Ascending aorta (tissue), 2 donors: ENCODE results near the gene HES3. TPM values are rescaled to one million over a fixed set of nuclear protein-coding genes. Genes with fewer than 3 reads are reported as not detected.

Experiments
- DNase-seq, 2 donors: peaks; one replicate each; pipeline ENCODE4 v3.0.0-alpha.2; 2019; ENCODE audit warnings: low spot score in 2 of 2
- H3K27ac ChIP-seq, 2 donors: fragments of 200-600 bp; sonication (generic); one replicate each; pipeline ENCODE4 v1.5.1; 2016 to 2017; ENCODE audit warnings: mild to moderate bottlenecking in 1 of 2
- H3K27me3 ChIP-seq: fragments of 200-600 bp; sonication (generic); one replicate; pipeline ENCODE4 v1.5.1; 2017
- H3K36me3 ChIP-seq, 2 donors: fragments of 200-600 bp; sonication (generic); one replicate each; pipeline ENCODE4 v1.5.1; 2016
- H3K4me1 ChIP-seq, 2 donors: fragments of 200-600 bp; sonication (generic); one replicate each; pipeline ENCODE4 v1.5.1; 2016 to 2017; ENCODE audit warnings: mild to moderate bottlenecking in 1 of 2
- H3K4me3 ChIP-seq, 2 donors: fragments of 200-600 bp; sonication (generic); one replicate each; pipeline ENCODE4 v1.5.1; 2016 to 2017; ENCODE audit warnings: mild to moderate bottlenecking in 1 of 2
- H3K9me3 ChIP-seq, 2 donors: fragments of 200-600 bp; sonication (generic); one replicate each; pipeline ENCODE4 v1.5.1; 2016
- intact Hi-C: fragments of 100-400 bp; cut with DNase I; formaldehyde crosslinking; loops from one replicate; pipeline ENCODE4 v1.15.1; 2023
- total RNA-seq: library from RNA; depleted of rRNA; stranded (reverse); fragments of >200 nt; gene quantifications from one replicate; pipeline ENCODE4 v1.1.0, GENCODE V29; 2016
- TF ChIP-seq, protein P1 (sequence below), 3 experiments: fragments of 200-600 bp in 2 of 3; fragments of 450-650 bp in 1 of 3; sonication (generic) in 2 of 3; IDR thresholded peaks; one replicate each; pipeline ENCODE4 v1.5.1; 2016 to 2019; ENCODE audit warnings: antibody characterized with exemption in 3 of 3, mild to moderate bottlenecking in 1 of 3, moderate library complexity in 1 of 3

The HES3 gene
- total RNA-seq, 1 donor from 2014 or later, result not detected

DNA sequence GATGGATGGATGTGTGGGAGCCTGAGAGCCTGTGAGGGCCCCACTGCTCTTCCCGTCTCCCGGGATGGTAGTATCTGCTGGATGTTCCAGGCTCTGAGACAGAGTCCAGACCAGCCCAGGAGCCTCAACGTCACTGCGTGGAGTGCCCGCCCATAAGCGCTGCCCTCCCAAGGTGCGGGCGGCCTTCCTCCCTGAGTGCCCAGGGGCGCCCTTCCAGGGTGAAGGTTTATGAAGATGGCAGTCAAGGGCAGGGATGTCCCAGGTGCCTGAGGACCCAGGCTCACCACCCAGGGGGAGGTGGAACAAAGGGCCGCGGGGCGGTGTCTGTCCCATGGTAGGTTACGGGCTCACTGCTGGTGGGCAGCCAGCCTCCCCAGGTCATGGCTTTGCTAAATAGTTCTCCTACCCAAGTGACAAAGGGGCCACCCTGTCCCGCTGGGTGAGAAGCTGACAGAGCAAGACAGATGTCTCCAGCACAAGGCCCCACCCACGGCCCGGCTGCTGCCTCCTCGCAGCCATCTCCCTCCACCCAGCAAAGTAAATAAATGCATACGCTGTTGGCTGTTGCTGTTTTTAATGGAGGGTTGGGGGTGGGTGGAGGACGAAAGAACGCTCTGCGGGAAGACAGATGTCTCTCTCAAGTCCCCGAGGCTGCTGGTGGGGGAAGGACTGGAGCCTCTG is 25.9 kb downstream of the HES3 start:
- Histone ChIP-seq H3K4me1 (no peaks in the 10 kb centered on the region), H3K36me3 (no peaks in the 10 kb centered on the region), H3K27me3 (no peaks in the 10 kb centered on the region), H3K9me3 (no peaks in the 10 kb centered on the region), H3K4me3 (no peak overlapping the region), H3K27ac (no peak overlapping the region)
- no peak for DNase-seq
- TF ChIP-seq, protein P1, sequence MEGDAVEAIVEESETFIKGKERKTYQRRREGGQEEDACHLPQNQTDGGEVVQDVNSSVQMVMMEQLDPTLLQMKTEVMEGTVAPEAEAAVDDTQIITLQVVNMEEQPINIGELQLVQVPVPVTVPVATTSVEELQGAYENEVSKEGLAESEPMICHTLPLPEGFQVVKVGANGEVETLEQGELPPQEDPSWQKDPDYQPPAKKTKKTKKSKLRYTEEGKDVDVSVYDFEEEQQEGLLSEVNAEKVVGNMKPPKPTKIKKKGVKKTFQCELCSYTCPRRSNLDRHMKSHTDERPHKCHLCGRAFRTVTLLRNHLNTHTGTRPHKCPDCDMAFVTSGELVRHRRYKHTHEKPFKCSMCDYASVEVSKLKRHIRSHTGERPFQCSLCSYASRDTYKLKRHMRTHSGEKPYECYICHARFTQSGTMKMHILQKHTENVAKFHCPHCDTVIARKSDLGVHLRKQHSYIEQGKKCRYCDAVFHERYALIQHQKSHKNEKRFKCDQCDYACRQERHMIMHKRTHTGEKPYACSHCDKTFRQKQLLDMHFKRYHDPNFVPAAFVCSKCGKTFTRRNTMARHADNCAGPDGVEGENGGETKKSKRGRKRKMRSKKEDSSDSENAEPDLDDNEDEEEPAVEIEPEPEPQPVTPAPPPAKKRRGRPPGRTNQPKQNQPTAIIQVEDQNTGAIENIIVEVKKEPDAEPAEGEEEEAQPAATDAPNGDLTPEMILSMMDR (IDR thresholded peaks at IDR 0.05), result no peak
- intact Hi-C loops, result no loop called here

DNA sequence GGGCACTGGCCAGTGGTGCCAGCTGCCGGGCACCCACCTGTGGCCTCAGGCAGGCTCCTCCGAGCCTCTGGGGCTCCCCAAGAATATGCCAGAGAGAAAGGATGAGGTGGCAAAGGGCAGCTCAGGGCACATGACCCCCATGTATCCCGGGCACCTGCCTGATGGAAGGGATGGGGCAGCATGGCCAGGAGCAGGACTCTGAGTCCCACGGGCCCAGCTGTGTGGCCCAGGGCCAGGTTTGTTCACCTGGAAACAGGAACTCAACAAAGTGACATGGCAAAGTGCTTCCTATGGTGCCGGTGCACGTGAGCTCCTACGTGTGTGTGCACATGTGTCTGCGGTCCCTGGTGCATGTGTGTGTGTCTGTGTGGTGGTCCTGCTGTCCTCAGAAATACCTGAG is 26.4 kb downstream of the HES3 start:
- Histone ChIP-seq H3K4me1 (no peaks in the 10 kb centered on the region), H3K36me3 (no peaks in the 10 kb centered on the region), H3K27ac (no peak overlapping the region), H3K9me3 (no peaks in the 10 kb centered on the region), H3K4me3 (no peak overlapping the region), H3K27me3 (no peaks in the 10 kb centered on the region)
- intact Hi-C loops, result no loop called here
- no peak for DNase-seq
- TF ChIP-seq, protein P1 (IDR thresholded peaks at IDR 0.05), result no peak

DNA sequence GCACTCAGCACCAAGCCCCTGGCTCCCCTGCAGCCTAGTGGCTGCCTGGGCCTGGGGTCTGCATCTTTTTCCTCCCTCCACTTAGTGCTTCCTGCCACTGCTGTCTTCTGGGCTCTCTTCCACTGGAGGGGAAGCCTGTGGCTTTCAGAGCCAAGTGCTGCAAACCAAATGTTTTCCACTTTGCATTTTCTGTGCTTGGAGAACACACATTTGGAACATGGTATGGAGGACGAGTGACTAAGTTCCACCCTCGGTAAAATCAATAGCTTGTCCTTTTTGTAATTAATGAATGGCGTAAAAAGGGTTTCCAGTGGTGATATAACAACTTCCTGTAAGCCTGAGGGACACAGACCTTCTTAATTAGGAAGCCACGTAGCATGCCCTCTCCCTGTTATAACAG is 27.0 kb downstream of the HES3 start:
- H3K27ac ChIP-seq, result no peak overlapping the region
- H3K9me3 ChIP-seq, result no peaks in the 10 kb centered on the region
- no peaks in the 10 kb centered on the region for H3K36me3 ChIP-seq
- no peaks in the 10 kb centered on the region for H3K27me3 ChIP-seq
- peaks cover 0 to 4% of the 10 kb centered on the region in 2 donors for H3K4me1 ChIP-seq
- intact Hi-C loops, result no loop called here
- TF ChIP-seq, protein P1 (IDR thresholded peaks at IDR 0.05), result no peak
- H3K4me3 ChIP-seq, result no peak overlapping the region
- DNase-seq, result no peak

DNA sequence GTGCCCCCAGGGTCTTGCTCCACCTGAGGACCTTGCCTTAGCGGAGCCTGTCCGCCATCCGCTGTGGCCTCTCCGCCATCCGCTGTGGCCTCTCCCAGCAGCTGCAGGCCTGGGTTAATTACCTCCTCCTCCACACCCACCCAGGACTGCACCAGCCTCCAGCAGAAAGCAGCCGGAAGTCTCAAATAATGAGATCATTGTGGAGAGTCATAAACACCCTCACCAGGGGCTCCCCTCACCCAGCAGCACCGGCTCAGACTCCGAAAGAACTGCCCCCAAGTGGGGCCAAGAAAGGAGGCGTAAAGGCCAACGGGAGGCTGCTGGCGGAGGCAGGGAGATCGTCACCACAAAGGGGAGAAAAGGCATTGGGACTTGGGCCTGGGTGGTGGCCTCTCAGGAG is 27.6 kb downstream of the HES3 start:
- Histone ChIP-seq H3K27ac (no peak overlapping the region), H3K36me3 (no peaks in the 10 kb centered on the region), H3K27me3 (no peaks in the 10 kb centered on the region), H3K4me1 (peaks cover 0 to 8% of the 10 kb centered on the region in 2 donors), H3K4me3 (no peak overlapping the region), H3K9me3 (no peaks in the 10 kb centered on the region)
- TF ChIP-seq, protein P1 (IDR thresholded peaks at IDR 0.05), result no peak
- DNase-seq, result no peak
- intact Hi-C loops, result no loop called here

DNA sequence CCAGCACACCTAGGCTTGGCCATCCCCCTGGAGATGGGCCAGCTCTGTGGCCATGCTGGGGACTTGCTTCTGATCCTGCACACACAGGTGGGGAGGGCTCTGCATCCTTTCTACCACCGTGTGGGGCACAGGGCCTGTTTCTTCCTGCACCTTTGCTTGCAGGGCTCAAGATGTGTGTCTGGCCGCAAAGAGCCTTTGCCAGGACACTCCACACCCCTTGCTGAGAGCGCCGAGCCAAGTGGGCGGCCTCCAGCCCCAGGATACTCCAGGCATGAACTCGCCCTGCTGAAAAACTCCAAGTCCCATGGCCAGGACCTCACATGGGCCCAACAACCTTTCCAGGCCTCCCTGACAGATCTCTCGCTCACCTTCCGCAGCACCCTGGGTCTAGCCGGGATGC is 28.5 kb downstream of the HES3 start:
- intact Hi-C loops, result no loop called here
- H3K27me3 ChIP-seq, result no peaks in the 10 kb centered on the region
- no peak overlapping the region for H3K27ac ChIP-seq
- no peaks in the 10 kb centered on the region for H3K9me3 ChIP-seq
- DNase-seq, result no peak
- TF ChIP-seq, protein P1 (IDR thresholded peaks at IDR 0.05), result no peak
- peaks cover 0 to 11% of the 10 kb centered on the region in 2 donors for H3K4me1 ChIP-seq
- no peak overlapping the region for H3K4me3 ChIP-seq
- H3K36me3 ChIP-seq, result no peaks in the 10 kb centered on the region

DNA sequence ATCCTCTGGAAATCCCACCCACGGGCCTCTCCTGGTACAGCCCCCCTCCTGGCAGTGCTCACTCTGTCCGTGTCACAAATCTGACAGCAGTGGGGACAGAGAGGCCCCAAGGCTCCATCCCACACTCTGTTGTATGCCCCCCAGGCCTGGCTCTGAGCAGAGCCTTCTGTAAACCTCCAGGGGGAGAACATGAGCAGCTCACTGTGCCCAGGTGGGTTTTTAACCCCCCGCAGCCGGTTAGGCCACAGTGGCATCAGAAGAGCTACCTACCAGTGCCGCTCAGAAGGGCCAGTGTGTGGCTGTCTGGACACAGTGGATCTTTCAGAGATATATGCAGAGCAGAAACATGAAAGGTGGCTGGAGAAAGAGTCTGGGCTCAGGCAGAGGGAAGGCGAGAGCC is 28.9 kb downstream of the HES3 start:
- no peak for DNase-seq
- Histone ChIP-seq H3K4me1 (peaks cover 0 to 11% of the 10 kb centered on the region in 2 donors), H3K27me3 (no peaks in the 10 kb centered on the region), H3K36me3 (no peaks in the 10 kb centered on the region), H3K9me3 (no peaks in the 10 kb centered on the region), H3K27ac (no peak overlapping the region), H3K4me3 (no peak overlapping the region)
- intact Hi-C loops, result no loop called here
- TF ChIP-seq, protein P1 (IDR thresholded peaks at IDR 0.05), result no peak
